ENCODE measurements around the gene SP5. TPM values are rescaled to one million over a fixed set of nuclear protein-coding genes. Genes with fewer than 3 reads are reported as not detected.

The SP5 gene
- total and polyA plus RNA-seq, 9 of the 15 experiments (the other 6 are each of a cell fraction or from before 2014, with no cell fraction given), result 0.03 to 1.7 (median 0.16) TPM; not detected in 1

- no peak for TF ChIP-seq PHTF2 (CRISPR knock-in tag; IDR thresholded peaks at IDR 0.05)
- TF ChIP-seq HMG20B (CRISPR knock-in tag; IDR thresholded peaks at IDR 0.05), result no peak
- no peak for TF ChIP-seq BRCA1 (IDR thresholded peaks at IDR 0.05)
- TF ChIP-seq BRCA1 (CRISPR knock-in tag; IDR thresholded peaks at IDR 0.05), result no peak
- TF ChIP-seq E4F1 (CRISPR knock-in tag; IDR thresholded peaks at IDR 0.05; ENCODE audit: borderline replicate concordance), result no peak
- no peak for TF ChIP-seq NFXL1 (CRISPR knock-in tag; IDR thresholded peaks at IDR 0.05)
- TF ChIP-seq CHD4 (IDR thresholded peaks at IDR 0.05; ENCODE audit: insufficient read depth, insufficient replicate concordance, low read depth, low read length, poor library complexity, severe bottlenecking), result no peak
- TF ChIP-seq GMEB1 (CRISPR knock-in tag; IDR thresholded peaks at IDR 0.05), result 0 out of 2 replicates have a peak, but pooled peaks have one; percentile 27
- no peak for TF ChIP-seq ZKSCAN3 (CRISPR knock-in tag; IDR thresholded peaks at IDR 0.05)
- no peak for TF ChIP-seq MYNN (IDR thresholded peaks at IDR 0.05)
- no peak for TF ChIP-seq MYNN (CRISPR knock-in tag; IDR thresholded peaks at IDR 0.05)
- no peak for TF ChIP-seq KAT7 (CRISPR knock-in tag; IDR thresholded peaks at IDR 0.05; ENCODE audit: borderline replicate concordance)
- TF ChIP-seq ZNF140 (CRISPR knock-in tag; IDR thresholded peaks at IDR 0.05), result no peak
- TF ChIP-seq FOXM1 (IDR thresholded peaks at IDR 0.05; ENCODE audit: low read depth), result 0 out of 2 replicates have a peak, but pooled peaks have one; percentile 14
- TF ChIP-seq FOXM1 (CRISPR knock-in tag; IDR thresholded peaks at IDR 0.05; ENCODE audit: low read depth), result no peak
- no peak for TF ChIP-seq IRF1 (CRISPR knock-in tag; IDR thresholded peaks at IDR 0.05; ENCODE audit: borderline replicate concordance)
- peak; percentile 28; the same call in 1 of the 2 replicates for TF ChIP-seq POLR2AphosphoS5 (IDR thresholded peaks at IDR 0.05; ENCODE audit: control insufficient read depth, insufficient read depth, low read depth, low read length)
- no peak for TF ChIP-seq AFF1 (IDR thresholded peaks at IDR 0.05; ENCODE audit: low read depth in 1 of 2, partially characterized antibody in 2 of 2)
These were observed 26.9 kb downstream of the SP5 start (continued) for GRCh38 chr2:170742000-170742399.
